Pancreas (tissue), 10 donors: ENCODE data around the gene LDHA. TPM values are rescaled to one million over a fixed set of nuclear protein-coding genes. Genes with fewer than 3 reads are reported as not detected.

Experiments used
- ATAC-seq, 4 donors: fragments of 200-7000 bp; cut with Tn5 transposase; one replicate each; pipeline versions ENCODE4 v1.8.0 to v1.9.1; 2020; ENCODE audit warnings: mild to moderate bottlenecking in 4 of 4, moderate library complexity in 4 of 4
- DNase-seq, 6 donors: peaks; one replicate each; pipeline ENCODE4 v3.0.0-alpha.2; 2020
- FAIRE-seq: peaks from 2 replicates; lab custom pipeline; 2012; peaks lifted over from hg19 to GRCh38; lab: Jason Lieb, UNC
- H3K27ac ChIP-seq, 4 donors: fragments of 200-600 bp; sonication (generic); 1 replicate in 3 of 4; 2 replicates in 1 of 4; pipeline versions ENCODE4 v1.5.0 to v1.8.0; 2020
- H3K27me3 ChIP-seq, 4 donors: fragments of 200-600 bp; one replicate each; pipeline ENCODE4 v1.8.0; 2021
- H3K36me3 ChIP-seq, 3 donors: fragments of 200-600 bp; sonication (generic) in 1 of 3; one replicate each; pipeline versions ENCODE4 v1.5.0 to v1.8.0; 2020 to 2021
- H3K4me1 ChIP-seq, 3 donors: fragments of 200-600 bp; one replicate each; pipeline ENCODE4 v1.8.0; 2021
- H3K4me3 ChIP-seq, 4 donors: fragments of 200-600 bp; sonication (generic) in 2 of 4; one replicate each; pipeline versions ENCODE4 v1.5.0 to v1.8.0; 2020 to 2021
- H3K9me3 ChIP-seq, 4 donors: fragments of 200-600 bp; one replicate each; pipeline ENCODE4 v1.8.0; 2021
- CTCF ChIP-seq, 4 donors: fragments of 200-600 bp; sonication (generic) in 3 of 4; IDR thresholded peaks; one replicate each; pipeline versions ENCODE4 v1.5.0 to v1.8.0; 2021; ENCODE audit warnings: antibody characterized with exemption in 4 of 4
- WGBS, 2 donors: extraction: QIAGEN DNeasy Blood & Tissue Kit; methylation state at CpG; one replicate each; pipeline ENCODE4 v1.1.7; 2013; 5-methylcytosine and 5-hydroxymethylcytosine counted together
- intact Hi-C, 3 donors: fragments of 100-400 bp; cut with DNase I; formaldehyde crosslinking; loops; one replicate each; pipeline versions ENCODE4 v1.11.1 to v1.14.2; 2022
- polyA plus RNA-seq, 2 donors: library from polyadenylated mRNA; stranded (reverse); fragments of 200-250 nt; gene quantifications; one replicate each; pipeline ENCODE4 v1.2.3, GENCODE V29; 2013
- total RNA-seq, 6 donors: library from RNA; stranded (reverse); fragmentation: NEBNext Ultra II Directional in 4 of 6; extraction: Animal tissue kit (Norgen Biotek cat#: 25700) in 4 of 6; gene quantifications; one replicate each; pipeline versions ENCODE4 v1.2.1 to v1.2.4, GENCODE V29; 2021 to 2023
- donor health status: healthy with polysubstance abuse.
- donor health status: DM: no; HTN: no; CAD: no; lungs with moderate emphysema.
- donor health status: DM: no; HTN: no; CAD: no.
- donor health status: control.
- donor health status: control.
- donor health status: Bipolar disorder and iron deficiency.
- donor health status: DM: yes; HTN: yes; CAD: no.
- donor health status: DM: no; HTN: no; CAD: no.
- donor health status: DM: no; HTN: no; CAD: no.
- donor health status: DM: yes; HTN: yes; CAD: no.

Gene LDHA
- total and polyA plus RNA-seq, 8 donors = 66.2 to 223 (median 99.6) TPM

- Histone ChIP-seq H3K4me3 (no peak overlapping the region), H3K4me1 (no peaks in the 10 kb centered on the region), H3K27me3 (no peaks in the 10 kb centered on the region), H3K27ac (no peak overlapping the region), H3K9me3 (no peaks in the 10 kb centered on the region), H3K36me3 (peaks cover 11 to 87% (median 51%) of the 10 kb centered on the region in 3 donors)
- TF ChIP-seq CTCF (IDR thresholded peaks at IDR 0.05) = no peak
- intact Hi-C loops = no loop called here
- WGBS, 2 donors = 96 to 97% methylated on average over 5 of the region's 5 CpGs
- ATAC-seq = no peak
- no peak for FAIRE-seq
- no peak for DNase-seq
Observed at GRCh38 chr11:18361154-18361553, 33.2 kb upstream of the LDHA start.

GRCh38 chr11:18364495-18365073, 29.8 kb upstream of the LDHA start:
- FAIRE-seq (no peak), ATAC-seq (no peak), DNase-seq (no peak)
- Histone ChIP-seq H3K4me3 (no peak overlapping the region), H3K27me3 (no peaks in the 10 kb centered on the region), H3K9me3 (no peaks in the 10 kb centered on the region), H3K36me3 (peaks cover 11 to 73% (median 33%) of the 10 kb centered on the region in 3 donors), H3K4me1 (no peaks in the 10 kb centered on the region), H3K27ac (no peak overlapping the region)
- WGBS, 2 donors = 91 to 93% methylated on average over 4 of the region's 4 CpGs
- no peak for TF ChIP-seq CTCF (IDR thresholded peaks at IDR 0.05)
- intact Hi-C loops = no loop called here

- Histone ChIP-seq H3K27ac (no peak overlapping the region), H3K27me3 (no peaks in the 10 kb centered on the region), H3K36me3 (peaks cover 11 to 63% (median 27%) of the 10 kb centered on the region in 3 donors), H3K9me3 (no peaks in the 10 kb centered on the region), H3K4me1 (no peaks in the 10 kb centered on the region), H3K4me3 (no peak overlapping the region)
- FAIRE-seq (no peak), ATAC-seq (no peak), DNase-seq (no peak)
- intact Hi-C loops = no loop called here
- WGBS, 2 donors = 95 to 96% methylated on average over 4 of the region's 4 CpGs
- no peak for TF ChIP-seq CTCF (IDR thresholded peaks at IDR 0.05)
Observed at GRCh38 chr11:18365741-18366140, 28.6 kb upstream of the LDHA start.

- Histone ChIP-seq H3K27ac (no peak overlapping the region), H3K9me3 (no peaks in the 10 kb centered on the region), H3K36me3 (peaks cover 11 to 61% (median 21%) of the 10 kb centered on the region in 3 donors), H3K27me3 (no peaks in the 10 kb centered on the region), H3K4me1 (no peaks in the 10 kb centered on the region), H3K4me3 (no peak overlapping the region)
- ATAC-seq = no peak
- 94 to 95% methylated on average over 4 of the region's 4 CpGs for WGBS, 2 donors
- no peak for DNase-seq
- no peak for FAIRE-seq
- intact Hi-C loops = no loop called here
- no peak for TF ChIP-seq CTCF (IDR thresholded peaks at IDR 0.05)
Observed at GRCh38 chr11:18366286-18366685, 28.1 kb upstream of the LDHA start.

GRCh38 chr11:18367431-18367830, 26.9 kb upstream of the LDHA start:
- no peak overlapping the region for H3K4me3 ChIP-seq
- no peak for DNase-seq
- H3K4me1 ChIP-seq = no peaks in the 10 kb centered on the region
- H3K9me3 ChIP-seq = no peaks in the 10 kb centered on the region
- no peak for FAIRE-seq
- H3K36me3 ChIP-seq = peaks cover 11 to 51% (median 12%) of the 10 kb centered on the region in 3 donors
- H3K27me3 ChIP-seq = no peaks in the 10 kb centered on the region
- intact Hi-C loops = no loop called here
- WGBS, 2 donors = 96 to 97% methylated on average over 3 of the region's 3 CpGs
- no peak for ATAC-seq
- H3K27ac ChIP-seq = no peak overlapping the region
- no peak for TF ChIP-seq CTCF (IDR thresholded peaks at IDR 0.05)
